HG03060 (cell line): ENCODE measurements around the gene KRTAP5-6.

ENCODE experiments used
- ATAC-seq: cut with Tn5 transposase; IDR thresholded peaks from one replicate; pipeline ENCODE4 v1.9.1; 2021; ENCODE audit warnings: low read depth, moderate number of reproducible peaks; ENCODE audit not compliant: unreplicated experiment

KRTAP5-6 gene

DNA sequence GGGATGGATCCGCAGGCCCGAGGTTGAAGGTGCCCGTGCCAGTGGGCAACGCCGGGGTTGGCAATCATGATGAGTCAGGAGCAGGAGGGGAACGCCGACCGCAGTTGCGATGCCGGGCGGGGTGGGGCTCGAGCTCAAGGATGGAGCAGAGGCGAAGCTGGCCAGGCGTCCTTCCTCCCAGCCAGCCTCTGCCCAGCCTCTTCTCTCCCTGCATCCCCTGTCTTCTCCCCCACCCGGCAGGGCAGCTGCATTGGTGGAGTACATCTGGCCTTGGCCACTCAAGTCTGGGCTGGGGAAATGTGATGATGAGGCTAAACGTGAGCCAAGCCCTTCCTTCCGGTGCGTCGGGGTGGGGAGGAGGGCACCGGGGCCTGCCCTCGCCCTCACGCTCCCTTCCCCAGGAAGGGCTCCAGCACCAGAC, 49.5 kb downstream of the KRTAP5-6 start:
- no peak for ATAC-seq

DNA sequence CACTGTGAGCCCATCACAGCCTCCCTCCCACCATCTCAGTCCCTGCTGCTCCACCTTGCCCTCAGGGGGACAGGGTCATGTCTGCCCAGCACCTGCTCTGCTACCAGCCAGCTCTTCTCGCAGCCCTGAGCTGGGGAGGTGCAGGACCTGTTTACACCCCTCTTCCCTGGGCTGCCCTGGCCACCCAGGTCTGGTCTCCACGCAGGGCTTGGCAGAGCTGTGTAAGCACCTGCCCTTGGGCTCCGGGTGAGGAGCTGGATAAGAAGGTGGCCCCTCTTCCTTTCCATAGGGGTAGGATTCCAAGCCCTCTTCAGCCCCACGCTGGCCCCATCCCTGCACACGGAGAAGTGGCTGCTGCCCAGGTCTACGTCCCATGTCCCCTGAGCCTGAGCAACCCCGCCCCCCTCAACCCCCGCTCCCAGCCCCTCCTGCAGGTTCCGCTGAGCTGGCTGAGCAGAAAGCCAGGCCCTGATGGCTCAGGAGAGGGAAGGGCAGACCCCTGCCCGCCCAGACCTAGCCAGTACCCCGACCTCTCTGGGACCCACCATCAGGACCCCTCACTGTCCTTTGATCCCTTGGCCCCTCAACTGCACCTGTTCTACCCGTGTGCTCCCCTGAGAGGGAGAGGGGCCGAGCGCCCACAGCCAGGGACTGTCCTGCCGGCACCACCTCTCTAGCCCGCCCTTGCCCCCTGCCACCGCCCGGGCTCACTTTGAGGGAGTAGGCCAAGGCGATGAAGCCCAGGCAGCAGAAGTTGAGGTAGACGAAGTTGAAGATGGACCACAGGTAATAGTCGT, 50.2 kb downstream of the KRTAP5-6 start:
- no peak for ATAC-seq
